ENCODE measurements around the gene DYNLT2B.
"Not testable (repeated sequence)": the region's sequence is repeated elsewhere in the genome, so short reads cannot be mapped to it uniquely, and the experiment has no call there.

Gene DYNLT2B

GRCh38 chr3:196268284-196269163, 49.5 kb downstream of the DYNLT2B start:
- DNase-seq, result no peak

- DNase-seq, result no peak
Measured at GRCh38 chr3:196263819-196264218, 54.2 kb downstream of the DYNLT2B start.

- no peak for DNase-seq
Measured at GRCh38 chr3:196260784-196261183, 57.3 kb downstream of the DYNLT2B start.

- DNase-seq, result no peak
Measured at GRCh38 chr3:196255776-196256175, 62.3 kb downstream of the DYNLT2B start.

- DNase-seq, result no peak
Measured at GRCh38 chr3:196254376-196255283, 63.4 kb downstream of the DYNLT2B start.

GRCh38 chr3:196251918-196252317, 66.1 kb downstream of the DYNLT2B start:
- DNase-seq, result no peak

- no peak for DNase-seq
Measured at GRCh38 chr3:196246612-196247308, 71.3 kb downstream of the DYNLT2B start.

GRCh38 chr3:196244166-196244565, 73.9 kb downstream of the DYNLT2B start:
- DNase-seq, result not testable (repeated sequence)

GRCh38 chr3:196241704-196242103, 76.3 kb downstream of the DYNLT2B start:
- DNase-seq, result no peak
